22Rv1 (cell line): Measurements from ENCODE around the gene CLDN10.

Experiments
- H3K27ac ChIP-seq: fragments of 450-650 bp; 2 replicates; pipeline ENCODE4 v1.5.1; 2017
- ZFX ChIP-seq: fragments of 450-650 bp; IDR thresholded peaks from 2 replicates; pipeline ENCODE4 v1.6.1; 2017; ENCODE audit warnings: antibody characterized with exemption, borderline replicate concordance
- TF ChIP-seq, protein P1 (sequence below): fragments of 450-650 bp; IDR thresholded peaks from 2 replicates; pipeline ENCODE4 v1.5.1; 2017; ENCODE audit warnings: mild to moderate bottlenecking

Gene CLDN10

DNA sequence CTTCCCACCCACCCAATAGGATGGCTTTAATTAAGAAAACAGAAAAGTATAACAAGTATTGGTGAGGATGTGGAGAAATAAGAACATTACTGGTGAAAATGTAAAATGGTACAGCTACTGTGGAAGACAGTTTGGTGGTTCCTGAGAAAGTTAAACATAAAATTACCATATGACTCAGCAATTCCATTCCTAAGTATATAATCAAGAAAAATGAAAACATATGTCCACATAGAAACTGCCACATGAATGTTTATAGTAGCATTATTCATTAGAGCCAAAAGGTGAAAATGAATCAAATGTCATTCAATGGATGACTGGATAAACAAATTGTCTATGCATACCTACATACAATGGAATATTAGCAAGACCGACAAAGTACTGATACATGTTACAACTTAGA lies 75.1 kb downstream of the CLDN10 start:
- no peak overlapping the region for H3K27ac ChIP-seq
- TF ChIP-seq, protein P1, sequence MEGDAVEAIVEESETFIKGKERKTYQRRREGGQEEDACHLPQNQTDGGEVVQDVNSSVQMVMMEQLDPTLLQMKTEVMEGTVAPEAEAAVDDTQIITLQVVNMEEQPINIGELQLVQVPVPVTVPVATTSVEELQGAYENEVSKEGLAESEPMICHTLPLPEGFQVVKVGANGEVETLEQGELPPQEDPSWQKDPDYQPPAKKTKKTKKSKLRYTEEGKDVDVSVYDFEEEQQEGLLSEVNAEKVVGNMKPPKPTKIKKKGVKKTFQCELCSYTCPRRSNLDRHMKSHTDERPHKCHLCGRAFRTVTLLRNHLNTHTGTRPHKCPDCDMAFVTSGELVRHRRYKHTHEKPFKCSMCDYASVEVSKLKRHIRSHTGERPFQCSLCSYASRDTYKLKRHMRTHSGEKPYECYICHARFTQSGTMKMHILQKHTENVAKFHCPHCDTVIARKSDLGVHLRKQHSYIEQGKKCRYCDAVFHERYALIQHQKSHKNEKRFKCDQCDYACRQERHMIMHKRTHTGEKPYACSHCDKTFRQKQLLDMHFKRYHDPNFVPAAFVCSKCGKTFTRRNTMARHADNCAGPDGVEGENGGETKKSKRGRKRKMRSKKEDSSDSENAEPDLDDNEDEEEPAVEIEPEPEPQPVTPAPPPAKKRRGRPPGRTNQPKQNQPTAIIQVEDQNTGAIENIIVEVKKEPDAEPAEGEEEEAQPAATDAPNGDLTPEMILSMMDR = no peak
- no peak for TF ChIP-seq ZFX

DNA sequence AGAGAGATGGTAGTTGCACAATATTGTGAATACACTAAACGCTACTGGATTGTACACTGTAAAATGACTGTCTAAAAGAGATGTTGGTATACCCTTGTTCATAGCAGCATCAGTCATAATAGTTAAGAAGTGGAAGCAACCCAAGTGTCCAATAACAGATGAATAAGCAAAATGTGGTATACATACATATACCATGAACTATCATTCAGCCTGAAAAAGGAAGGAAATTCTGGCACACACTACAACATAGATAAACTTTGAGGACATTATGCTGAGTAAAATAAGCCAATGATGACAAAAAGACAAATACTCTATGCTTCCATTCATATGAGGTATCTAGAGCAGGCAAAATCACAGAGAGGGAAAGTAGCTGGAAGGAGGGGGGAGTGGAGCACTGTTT lies 76.0 kb downstream of the CLDN10 start:
- no peak overlapping the region for H3K27ac ChIP-seq
- TF ChIP-seq, protein P1 = no peak
- no peak for TF ChIP-seq ZFX

DNA sequence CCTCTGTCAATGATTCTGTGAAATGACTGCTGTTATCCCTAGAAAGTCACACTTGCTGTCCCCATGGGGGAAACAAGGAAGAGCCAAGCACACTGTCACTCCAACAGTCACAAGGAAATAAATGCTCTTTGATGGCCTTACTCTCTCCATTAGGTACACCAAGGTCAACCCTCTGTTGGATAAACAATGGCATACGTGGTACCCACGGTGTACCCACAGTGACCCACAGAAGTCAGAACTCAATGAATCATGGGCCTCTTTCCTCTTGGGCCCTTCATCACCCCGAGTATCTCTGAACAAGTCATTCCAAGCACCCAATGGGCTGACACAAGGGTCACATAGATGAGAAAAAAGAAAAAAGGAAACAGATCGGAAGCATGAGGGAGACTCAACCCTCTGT lies 76.6 kb downstream of the CLDN10 start:
- H3K27ac ChIP-seq = no peak overlapping the region
- TF ChIP-seq ZFX = no peak
- TF ChIP-seq, protein P1 = no peak
